IMR-90 (cell line): Measurements from ENCODE around the gene PCBP3. TPM values are rescaled to one million over a fixed set of nuclear protein-coding genes. Genes with fewer than 3 reads are reported as not detected.

Experiments
- ATAC-seq: fragments of 200-7000 bp; cut with Tn5 transposase; 2 replicates; pipeline ENCODE4 v1.9.1; 2020; ENCODE audit warnings: low read depth, mild to moderate bottlenecking, moderate library complexity
- BruUV-seq: library from RNA; stranded (reverse); fragments of 400-500 nt; replicated peaks from 2 replicates; lab custom pipeline; 2021; lab: Mats Ljungman, UMichigan
- CTCF ChIA-PET: fragments of 300-600 bp; formaldehyde crosslinking; extraction: SDS; loops from one replicate; lab custom pipeline; 2021; ENCODE audit warnings: antibody characterized with exemption; lab: Yijun Ruan, JAX
- POLR2A ChIA-PET: fragments of 300-600 bp; sonication (Branson Sonifier 250); formaldehyde crosslinking; loops from one replicate; lab custom pipeline; 2022; ENCODE audit warnings: antibody characterized with exemption; ENCODE audit not compliant: unreplicated experiment; lab: Charles Lee
- DNase-seq: peaks from one replicate; pipeline ENCODE4 v3.0.0; 2013
- H2AFZ ChIP-seq: replicated peaks from 2 replicates; pipeline ENCODE3; 2013; ENCODE audit warnings: low read length, mild to moderate bottlenecking; ENCODE audit not compliant: poor library complexity
- H2AK5ac ChIP-seq: 2 replicates; pipeline ENCODE4 v1.6.1; 2013; ENCODE audit warnings: low read depth, low read length, inconsistent platforms
- H2AK9ac ChIP-seq: replicated peaks from 2 replicates; pipeline ENCODE3; 2013; ENCODE audit warnings: mild to moderate bottlenecking, low read depth, low read length, moderate library complexity; ENCODE audit not compliant: poor library complexity
- H2BK120ac ChIP-seq: 2 replicates; pipeline ENCODE4 v1.6.1; 2013; ENCODE audit warnings: low read depth, low read length, inconsistent platforms
- H2BK15ac ChIP-seq: 3 replicates; pipeline ENCODE4 v1.6.1; 2013; ENCODE audit warnings: low read depth, low read length, inconsistent platforms
- H2BK20ac ChIP-seq: 2 replicates; pipeline ENCODE4 v1.6.1; 2013; ENCODE audit warnings: low read depth, mild to moderate bottlenecking, inconsistent platforms, low read length, moderate library complexity
- H2BK5ac ChIP-seq: 2 replicates; pipeline ENCODE4 v1.6.1; 2013; ENCODE audit warnings: mild to moderate bottlenecking, low read depth, low read length, inconsistent platforms; ENCODE audit not compliant: poor library complexity, severe bottlenecking
- H3K14ac ChIP-seq: replicated peaks from 2 replicates; pipeline ENCODE4 v1.6.1; 2013; ENCODE audit warnings: low read depth, low read length, inconsistent platforms
- H3K18ac ChIP-seq: 2 replicates; pipeline ENCODE4 v1.6.1; 2013; ENCODE audit warnings: low read depth, low read length, control low read depth
- H3K23ac ChIP-seq: 2 replicates; pipeline ENCODE4 v1.6.1; 2013; ENCODE audit warnings: low read depth, low read length, inconsistent platforms
- H3K27ac ChIP-seq: 2 replicates; pipeline ENCODE4 v1.5.1; 2013; ENCODE audit warnings: mild to moderate bottlenecking, control low read depth, low read length; ENCODE audit not compliant: insufficient read depth
- H3K27me3 ChIP-seq: 2 replicates; pipeline ENCODE4 v1.6.1; 2013; ENCODE audit warnings: low read length; ENCODE audit not compliant: control insufficient read depth, insufficient read depth
- H3K36me3 ChIP-seq: 2 replicates; pipeline ENCODE4 v1.6.1; 2013; ENCODE audit warnings: low read length, mixed read lengths; ENCODE audit not compliant: control insufficient read depth, insufficient read depth
- H3K4ac ChIP-seq: 2 replicates; pipeline ENCODE4 v1.6.1; 2013; ENCODE audit warnings: low read depth, low read length, inconsistent platforms
- H3K4me1 ChIP-seq: 2 replicates; pipeline ENCODE4 v1.6.1; 2013; ENCODE audit warnings: low read length, mixed read lengths; ENCODE audit not compliant: control insufficient read depth, insufficient read depth
- H3K4me2 ChIP-seq: 2 replicates; pipeline ENCODE4 v1.6.1; 2013; ENCODE audit warnings: low read depth, mild to moderate bottlenecking, control low read depth, low read length, moderate library complexity
- H3K4me3 ChIP-seq: 2 replicates; pipeline ENCODE4 v1.5.1; 2013; ENCODE audit warnings: low read depth, mild to moderate bottlenecking, control low read depth, low read length, moderate library complexity; ENCODE audit not compliant: insufficient read depth
- H3K56ac ChIP-seq: 2 replicates; pipeline ENCODE4 v1.6.1; 2013; ENCODE audit warnings: low read length, inconsistent platforms; ENCODE audit not compliant: insufficient read depth; ENCODE audit errors: extremely low read depth
- H3K79me1 ChIP-seq, 2 experiments: 2 replicates each; pipeline ENCODE4 v1.6.1; 2013; ENCODE audit warnings: low read length in 2 of 2, inconsistent platforms in 1 of 2, low read depth in 1 of 2
- H3K9ac ChIP-seq: 2 replicates; pipeline ENCODE4 v1.6.1; 2013; ENCODE audit warnings: low read depth, low read length, control low read depth
- H3K9me1 ChIP-seq: 2 replicates; pipeline ENCODE4 v1.6.1; 2013; ENCODE audit warnings: low read length, inconsistent platforms; ENCODE audit not compliant: insufficient read depth
- H3K9me3 ChIP-seq: 2 replicates; pipeline ENCODE4 v1.6.1; 2013; ENCODE audit warnings: low read length; ENCODE audit not compliant: control insufficient read depth, insufficient read depth
- H4K20me1 ChIP-seq: 2 replicates; pipeline ENCODE4 v1.6.1; 2013; ENCODE audit warnings: low read length, inconsistent platforms; ENCODE audit not compliant: insufficient read depth
- H4K5ac ChIP-seq: 2 replicates; pipeline ENCODE4 v1.6.1; 2013; ENCODE audit warnings: mild to moderate bottlenecking, low read depth, low read length, control low read depth
- H4K8ac ChIP-seq, 2 experiments: 2 replicates each; pipeline ENCODE4 v1.6.1; 2013; ENCODE audit warnings: low read depth in 2 of 2, low read length in 2 of 2, control low read depth in 1 of 2, inconsistent platforms in 1 of 2
- H4K91ac ChIP-seq: 2 replicates; pipeline ENCODE4 v1.6.1; 2013; ENCODE audit warnings: low read depth, low read length, inconsistent platforms; ENCODE audit not compliant: insufficient read depth
- CEBPB ChIP-seq: IDR thresholded peaks from 2 replicates; pipeline ENCODE4 v1.6.1; 2012; ENCODE audit warnings: low read depth, low read length, improper control_type of control experiment
- FOS ChIP-seq: fragments of 150-350 bp; IDR thresholded peaks from 2 replicates; pipeline ENCODE4 v1.6.1; 2016; ENCODE audit warnings: low read depth, low read length
- MAFK ChIP-seq: IDR thresholded peaks from 2 replicates; pipeline ENCODE4 v1.6.1; 2012; ENCODE audit warnings: low read depth, low read length, improper control_type of control experiment
- MAZ ChIP-seq: IDR thresholded peaks from 2 replicates; pipeline ENCODE4 v1.6.1; 2012; ENCODE audit warnings: low read depth, mild to moderate bottlenecking, low read length, improper control_type of control experiment, moderate library complexity, borderline replicate concordance
- MXI1 ChIP-seq: IDR thresholded peaks from 2 replicates; pipeline ENCODE4 v1.6.1; 2012; ENCODE audit warnings: low read depth, mild to moderate bottlenecking, low read length, moderate library complexity, borderline replicate concordance
- NFE2L2 ChIP-seq: fragments of 150-350 bp; IDR thresholded peaks from 2 replicates; pipeline ENCODE4 v1.6.1; 2016; ENCODE audit warnings: low read depth, mild to moderate bottlenecking, low read length
- POLR2A ChIP-seq: IDR thresholded peaks from 2 replicates; pipeline ENCODE4 v1.6.1; 2012; ENCODE audit warnings: mild to moderate bottlenecking, low read depth, low read length
- RAD21 ChIP-seq: IDR thresholded peaks from 2 replicates; pipeline ENCODE4 v1.6.1; 2012; ENCODE audit warnings: low read length, improper control_type of control experiment
- RCOR1 ChIP-seq: IDR thresholded peaks from 2 replicates; pipeline ENCODE4 v1.6.1; 2012; ENCODE audit warnings: mild to moderate bottlenecking, low read length, improper control_type of control experiment; ENCODE audit not compliant: insufficient replicate concordance
- RFX5 ChIP-seq: IDR thresholded peaks from 2 replicates; pipeline ENCODE4 v1.8.0; 2012; ENCODE audit warnings: low read depth, mild to moderate bottlenecking, low read length, moderate library complexity
- SMC3 ChIP-seq: fragments of 150-350 bp; IDR thresholded peaks from 2 replicates; pipeline ENCODE4 v1.6.1; 2016; ENCODE audit warnings: low read depth, mild to moderate bottlenecking, antibody characterized with exemption, low read length, moderate library complexity
- WGBS, 2 experiments: methylation state at CpG; one replicate each; pipeline versions ENCODE4 v1.1.5 to v1.1.7; 2013; ENCODE audit warnings: missing lambda C conversion rate in 2 of 2; ENCODE audit not compliant: insufficient read length in 1 of 2; ENCODE audit errors: extremely low coverage in 2 of 2; 5-methylcytosine and 5-hydroxymethylcytosine counted together
- dilution Hi-C: fragments of 300-500 bp; cut with HindIII; formaldehyde crosslinking; loops from one replicate; pipeline ENCODE4 v1.14.3; 2018; ENCODE audit warnings: low sequenced_read_pairs; ENCODE audit not compliant: unreplicated experiment
- in situ Hi-C: fragments of 300-500 bp; cut with MboI; formaldehyde crosslinking; loops from 3 replicates; pipeline ENCODE4 v1.14.3; 2019; ENCODE audit warnings: low sequenced_read_pairs, inconsistent platforms, mixed read lengths
- intact Hi-C: fragments of 100-400 bp; cut with micrococcal nuclease; formaldehyde crosslinking; loops from 2 replicates; pipeline ENCODE4 v1.10.0; 2022
- polyA plus RNA-seq, 3 experiments: library from polyadenylated mRNA; depleted of rRNA; stranded (reverse); fragments of >200 nt; gene quantifications; 2 replicates each; pipeline ENCODE4 v1.2.3, GENCODE V29; 2012; ENCODE audit warnings: low replicate concordance in 1 of 3
- total RNA-seq: library from RNA; depleted of rRNA; stranded (reverse); fragments of >200 nt; gene quantifications from 2 replicates; pipeline ENCODE4 v1.2.3, GENCODE V29; 2012
- TF ChIP-seq, protein P1 (sequence below): conservative IDR thresholded peaks from 2 replicates; pipeline ENCODE4 v1.5.1; 2012; ENCODE audit warnings: mild to moderate bottlenecking, low read depth, low read length, improper control_type of control experiment
- TF ChIP-seq, protein P2 (sequence below): fragments of 150-350 bp; IDR thresholded peaks from 2 replicates; pipeline ENCODE4 v1.6.1; 2017; ENCODE audit warnings: mild to moderate bottlenecking, antibody characterized with exemption, low read length, low read depth

The PCBP3 gene
- total and polyA plus RNA-seq, 2 of the 4 experiments (the other 2 are of a cell fraction): 2.9 to 3.9 TPM

- H3K79me1 ChIP-seq: no peaks in the 10 kb centered on the region
These were observed 74.9 kb downstream of the PCBP3 start for GRCh38 chr21:45718413-45718812.

More at GRCh38 chr21:45718413-45718812, 74.9 kb downstream of the PCBP3 start:
- POLR2A ChIA-PET: no interaction called here
- Histone ChIP-seq H3K9me3 (no peaks in the 10 kb centered on the region), H2AK9ac (no peak overlapping the region), H2AFZ (no peak overlapping the region), H3K14ac (no peak overlapping the region), H3K18ac (no peak overlapping the region), H4K8ac (no peak overlapping the region), H2BK5ac (no peak overlapping the region), H3K4me2 (no peak overlapping the region), H3K23ac (no peak overlapping the region), H3K27ac (no peak overlapping the region), H3K56ac (no peak overlapping the region), H2AK5ac (no peak overlapping the region), H3K27me3 (peaks cover 4% of the 10 kb centered on the region), H3K4ac (no peak overlapping the region), H3K4me3 (no peak overlapping the region), H4K91ac (no peak overlapping the region), H2BK120ac (no peak overlapping the region), H2BK20ac (no peak overlapping the region), H4K20me1 (no peaks in the 10 kb centered on the region), H3K9ac (no peak overlapping the region), H3K4me1 (no peaks in the 10 kb centered on the region), H4K5ac (no peak overlapping the region), H3K9me1 (no peaks in the 10 kb centered on the region), H3K36me3 (no peaks in the 10 kb centered on the region), H2BK15ac (no peak overlapping the region)
- DNase-seq (no peak), ATAC-seq (no peak)
- intact Hi-C loops (no loop called here), in situ Hi-C loops (no loop called here), dilution Hi-C loops (no loop called here)
- no TSS peak for BruUV-seq
- CTCF ChIA-PET: no interaction called here
- 73% methylated on average over 2 of the region's 5 CpGs; no CpG with 5 or more reads in 1 of the 2 experiments for WGBS, 2 experiments
- no peak for TF ChIP-seq RCOR1
- no peak for TF ChIP-seq MXI1
- TF ChIP-seq NFE2L2: no peak
- no peak for TF ChIP-seq POLR2A
- TF ChIP-seq FOS: no peak
- TF ChIP-seq, protein P1, sequence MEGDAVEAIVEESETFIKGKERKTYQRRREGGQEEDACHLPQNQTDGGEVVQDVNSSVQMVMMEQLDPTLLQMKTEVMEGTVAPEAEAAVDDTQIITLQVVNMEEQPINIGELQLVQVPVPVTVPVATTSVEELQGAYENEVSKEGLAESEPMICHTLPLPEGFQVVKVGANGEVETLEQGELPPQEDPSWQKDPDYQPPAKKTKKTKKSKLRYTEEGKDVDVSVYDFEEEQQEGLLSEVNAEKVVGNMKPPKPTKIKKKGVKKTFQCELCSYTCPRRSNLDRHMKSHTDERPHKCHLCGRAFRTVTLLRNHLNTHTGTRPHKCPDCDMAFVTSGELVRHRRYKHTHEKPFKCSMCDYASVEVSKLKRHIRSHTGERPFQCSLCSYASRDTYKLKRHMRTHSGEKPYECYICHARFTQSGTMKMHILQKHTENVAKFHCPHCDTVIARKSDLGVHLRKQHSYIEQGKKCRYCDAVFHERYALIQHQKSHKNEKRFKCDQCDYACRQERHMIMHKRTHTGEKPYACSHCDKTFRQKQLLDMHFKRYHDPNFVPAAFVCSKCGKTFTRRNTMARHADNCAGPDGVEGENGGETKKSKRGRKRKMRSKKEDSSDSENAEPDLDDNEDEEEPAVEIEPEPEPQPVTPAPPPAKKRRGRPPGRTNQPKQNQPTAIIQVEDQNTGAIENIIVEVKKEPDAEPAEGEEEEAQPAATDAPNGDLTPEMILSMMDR: no peak
- no peak for TF ChIP-seq SMC3
- no peak for TF ChIP-seq RAD21
- no peak for TF ChIP-seq MAFK
- no peak for TF ChIP-seq CEBPB
- TF ChIP-seq, protein P2, sequence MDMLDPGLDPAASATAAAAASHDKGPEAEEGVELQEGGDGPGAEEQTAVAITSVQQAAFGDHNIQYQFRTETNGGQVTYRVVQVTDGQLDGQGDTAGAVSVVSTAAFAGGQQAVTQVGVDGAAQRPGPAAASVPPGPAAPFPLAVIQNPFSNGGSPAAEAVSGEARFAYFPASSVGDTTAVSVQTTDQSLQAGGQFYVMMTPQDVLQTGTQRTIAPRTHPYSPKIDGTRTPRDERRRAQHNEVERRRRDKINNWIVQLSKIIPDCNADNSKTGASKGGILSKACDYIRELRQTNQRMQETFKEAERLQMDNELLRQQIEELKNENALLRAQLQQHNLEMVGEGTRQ: no peak
- no peak for TF ChIP-seq MAZ
- TF ChIP-seq RFX5: no peak
